SKM-1 (cell line): ENCODE data around the gene EFCAB12.
"Not testable (repeated sequence)": the region's sequence is repeated elsewhere in the genome, so short reads cannot be mapped to it uniquely, and the experiment has no call there.

ENCODE experiments used
- DNase-seq: peaks from one replicate; lab custom pipeline; 2025; ENCODE audit not compliant: unreplicated experiment; lab: John Stamatoyannopoulos, UW

The EFCAB12 gene

DNA sequence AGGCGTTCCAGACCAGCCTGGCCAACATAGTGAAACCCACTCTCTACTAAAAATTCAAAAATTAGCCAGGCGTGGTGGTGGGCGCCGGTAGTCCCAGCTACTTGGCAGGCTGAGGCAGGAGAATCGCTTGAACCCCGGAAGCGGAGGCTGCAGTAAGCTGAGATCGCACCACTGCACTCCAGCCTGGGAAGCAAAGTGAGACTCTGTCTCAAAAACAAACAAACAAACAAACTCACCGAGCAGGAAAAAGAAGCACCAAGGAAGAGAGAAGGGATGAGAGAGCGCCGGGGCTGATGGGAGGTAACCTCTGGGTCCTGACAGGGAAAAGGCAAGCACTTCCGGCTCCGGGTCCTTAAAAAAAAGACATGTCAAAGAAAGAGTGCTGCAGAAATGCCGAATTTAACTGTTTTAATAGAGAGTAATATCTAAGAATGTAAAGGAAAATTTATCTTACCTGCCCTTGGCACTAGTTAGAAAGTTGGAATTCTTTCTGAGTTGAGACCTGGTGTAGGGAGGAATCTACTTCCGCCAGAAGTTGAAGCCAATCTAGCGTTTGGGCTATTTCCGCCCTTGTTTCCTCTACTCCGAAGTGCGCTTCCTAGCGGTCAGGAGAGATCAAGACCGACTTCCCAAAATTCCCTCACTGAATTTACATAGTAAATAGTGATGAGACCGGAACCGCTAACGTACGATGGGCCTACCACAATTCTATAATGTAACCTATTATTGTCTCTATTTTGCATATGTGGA, 29.1 kb downstream of the EFCAB12 start:
- peak; percentile 95 for DNase-seq

DNA sequence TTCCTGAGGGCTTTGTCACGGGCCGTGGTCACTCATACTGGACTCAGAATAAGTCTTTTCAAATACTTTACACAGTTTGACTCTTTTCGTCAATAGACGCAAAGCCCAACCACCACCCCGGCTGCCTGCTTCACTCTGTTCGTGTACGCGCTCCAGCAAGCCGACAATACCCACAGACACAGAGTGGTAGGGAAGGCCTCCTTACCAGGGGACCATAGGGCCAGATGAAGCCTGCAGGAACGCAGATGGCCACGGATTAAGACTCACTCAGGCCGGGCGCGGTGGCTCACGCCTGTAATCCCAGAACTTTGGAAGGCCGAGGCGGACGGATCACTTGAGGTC, 29.7 kb downstream of the EFCAB12 start:
- no peak for DNase-seq

DNA sequence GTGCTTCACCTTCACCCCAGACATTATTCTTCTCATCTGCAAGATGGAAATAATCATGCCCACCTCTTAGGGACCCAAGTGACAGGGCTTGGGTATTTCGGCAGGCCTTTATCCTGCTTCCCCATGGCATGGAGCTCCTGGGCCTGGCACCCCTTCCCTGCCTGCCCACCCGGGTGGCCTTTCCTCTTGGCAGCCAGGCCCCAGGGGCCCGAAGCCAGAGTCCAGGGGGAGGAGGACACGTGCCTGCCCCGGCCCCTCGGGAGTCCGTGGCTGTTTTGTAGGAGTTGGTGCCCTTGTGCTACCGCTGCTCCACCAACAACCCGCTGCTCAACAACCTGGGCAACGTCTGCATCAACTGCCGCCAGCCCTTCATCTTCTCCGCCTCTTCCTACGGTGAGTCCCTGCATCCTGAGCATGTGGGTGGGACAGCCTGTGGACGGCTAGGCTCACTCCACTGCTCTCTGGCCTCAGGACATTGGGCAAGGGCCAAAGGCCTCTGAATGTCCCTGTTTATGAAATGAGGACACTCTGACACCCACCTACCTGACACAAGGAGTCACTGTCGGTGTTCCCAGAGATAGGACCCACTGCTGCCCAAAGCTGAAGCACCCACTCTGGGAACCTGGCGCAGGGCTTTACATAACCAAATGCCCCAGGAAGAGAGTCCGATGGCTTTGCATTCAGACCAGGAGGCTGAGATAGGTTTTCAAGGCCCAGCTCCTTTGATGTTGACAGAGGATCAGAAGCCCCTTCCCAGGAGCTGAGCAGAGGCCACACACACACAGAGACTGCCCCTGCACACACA, 34.5 kb downstream of the EFCAB12 start:
- not testable (repeated sequence) for DNase-seq

DNA sequence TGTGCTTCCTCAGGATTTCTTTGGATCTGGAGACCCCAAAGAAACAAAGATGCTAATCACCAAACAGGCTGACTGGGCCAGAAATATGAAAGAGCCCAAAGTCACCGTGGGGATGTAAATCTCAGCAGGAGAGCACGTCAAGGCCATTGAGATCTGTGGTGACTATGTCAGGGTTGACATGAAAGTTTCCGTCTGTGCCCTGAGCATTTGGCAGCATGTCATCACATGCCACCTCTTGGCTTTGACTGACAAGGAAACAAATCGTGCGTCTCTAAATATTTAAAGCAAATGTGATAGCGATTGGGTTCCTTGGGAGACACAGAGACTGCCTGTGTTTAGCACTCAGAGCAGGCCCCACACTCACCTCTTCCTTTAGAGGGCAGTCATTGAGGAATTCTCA, 35.2 kb downstream of the EFCAB12 start:
- DNase-seq = no peak

DNA sequence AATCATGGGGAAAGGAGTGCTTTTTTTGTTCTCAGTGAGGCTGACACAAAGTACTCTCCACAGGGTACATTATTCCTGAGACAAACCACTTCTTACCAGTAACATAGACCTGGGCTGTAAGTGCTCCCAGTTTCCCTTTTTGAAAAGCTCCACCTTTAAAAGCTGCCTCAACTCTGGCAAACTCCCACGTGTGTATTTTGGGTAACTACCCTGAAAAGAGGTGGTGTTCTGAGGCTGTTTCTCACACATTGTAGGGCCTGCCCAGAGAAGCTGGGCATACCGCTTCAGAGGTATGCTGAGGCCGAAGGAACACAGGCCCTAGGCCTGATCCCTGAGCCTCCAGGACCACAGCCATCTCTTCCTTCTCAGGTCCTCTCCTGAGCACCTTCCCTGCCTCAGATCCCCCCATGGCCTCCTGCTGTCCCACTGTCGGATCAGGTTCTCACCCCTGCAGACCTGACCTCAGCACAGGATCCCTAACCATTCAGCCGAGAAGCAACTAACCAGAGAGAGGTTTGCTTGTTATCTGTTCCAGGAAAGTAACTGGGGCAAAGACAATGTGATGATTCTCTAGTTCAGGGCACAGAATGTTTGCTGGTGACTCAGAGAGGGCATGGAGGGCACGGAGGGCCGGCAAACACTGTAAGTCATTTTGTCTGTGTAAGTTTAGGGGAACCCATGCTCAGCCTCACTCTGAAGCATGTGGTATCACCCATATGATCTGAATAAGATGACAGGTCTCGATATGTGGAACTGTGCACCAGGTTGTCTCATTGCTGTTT, 36.1 kb downstream of the EFCAB12 start:
- DNase-seq = not testable (repeated sequence)

DNA sequence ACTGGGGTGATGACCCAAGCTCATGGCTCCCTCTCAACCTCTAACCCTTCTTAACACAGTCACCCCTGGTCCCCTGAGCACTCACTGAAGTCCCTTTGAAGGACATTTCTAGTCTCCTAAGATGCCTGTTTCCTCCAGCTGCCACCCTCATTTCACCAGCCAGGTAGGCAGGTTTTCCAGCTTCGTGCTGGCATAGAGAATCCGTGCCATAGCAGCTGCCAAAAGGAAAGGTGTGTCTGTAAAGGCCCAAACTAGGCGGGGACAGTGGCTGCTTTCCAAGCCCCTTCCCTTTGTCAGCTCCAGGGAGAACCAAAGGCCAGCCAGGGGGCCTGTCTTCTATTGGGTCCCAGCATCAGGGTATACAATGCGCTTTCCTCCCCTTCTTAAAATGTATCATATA, 36.9 kb downstream of the EFCAB12 start:
- DNase-seq = not testable (repeated sequence)

DNA sequence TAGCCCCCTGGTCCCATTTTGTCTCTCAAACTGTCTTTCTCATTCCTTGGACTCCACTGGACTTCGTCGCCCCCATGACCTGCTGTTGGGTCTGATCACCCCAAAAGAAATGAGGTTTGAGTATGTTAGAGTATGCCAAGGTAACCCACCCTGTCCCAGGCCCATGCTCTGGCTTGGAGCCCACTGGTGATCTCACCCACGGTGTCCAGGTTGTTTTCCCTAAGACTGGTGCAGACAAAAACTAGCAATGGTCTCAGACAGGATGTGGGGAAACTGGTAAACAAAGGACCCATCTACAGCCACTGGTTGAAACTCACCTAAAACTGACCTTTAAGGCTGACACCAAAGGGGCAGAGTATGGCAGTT, 38.9 kb downstream of the EFCAB12 start:
- DNase-seq = no peak

DNA sequence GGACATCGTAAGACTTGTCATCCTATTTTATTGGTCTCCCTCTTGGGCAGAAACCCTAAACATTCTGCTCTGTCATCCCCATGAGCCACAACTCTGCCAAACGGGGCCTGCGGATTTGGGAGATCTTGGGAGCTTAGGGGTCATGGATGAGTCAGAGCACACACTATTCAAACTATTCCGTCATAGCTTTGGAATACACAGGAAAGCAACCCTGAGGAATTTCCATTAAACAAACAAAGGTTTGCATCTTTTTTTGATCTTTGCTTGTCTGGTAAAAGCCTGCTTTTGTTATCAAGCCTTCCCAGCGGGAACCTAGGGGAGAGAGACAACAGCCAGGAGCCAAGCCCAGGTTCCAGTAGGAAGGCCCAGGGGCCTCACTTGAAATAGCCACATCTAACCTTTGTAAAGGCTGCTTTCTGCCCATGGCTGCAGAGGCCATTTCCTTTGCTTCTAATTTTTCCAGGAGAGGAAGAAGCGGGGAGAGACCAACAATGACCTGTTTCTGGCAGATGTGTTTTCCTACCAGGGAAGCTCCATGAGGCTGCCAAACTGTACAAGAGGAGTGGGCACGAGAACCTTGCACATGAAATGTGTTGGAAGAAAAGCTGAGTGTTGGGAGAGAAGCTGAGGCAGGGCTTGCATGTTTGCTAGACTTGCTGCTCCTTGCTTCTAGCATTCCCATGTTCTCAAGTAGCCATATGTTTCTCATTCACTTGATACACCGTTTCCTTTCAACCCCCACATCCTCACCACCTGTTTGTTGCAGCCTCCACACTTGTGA, 39.5 kb downstream of the EFCAB12 start:
- not testable (repeated sequence) for DNase-seq

DNA sequence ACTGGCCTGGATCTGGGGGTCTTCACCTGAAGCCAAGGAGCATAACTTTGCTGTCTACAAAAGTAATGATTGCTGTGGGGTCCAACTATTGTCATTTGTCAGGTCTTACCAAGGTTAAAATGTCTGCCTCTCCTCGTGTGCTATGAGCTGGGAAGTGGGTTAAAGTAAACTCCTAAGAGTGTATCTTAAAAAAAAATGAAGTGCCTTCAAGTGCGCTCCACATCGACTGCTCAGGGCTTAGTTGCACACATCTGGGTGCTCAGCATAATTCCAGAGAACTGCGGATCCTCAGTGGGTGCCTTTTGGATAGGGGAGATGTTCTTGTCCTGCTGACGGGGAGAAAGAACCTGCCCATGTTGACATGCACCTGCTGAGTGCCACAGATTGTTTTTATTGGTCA, 40.9 kb downstream of the EFCAB12 start:
- DNase-seq = no peak

DNA sequence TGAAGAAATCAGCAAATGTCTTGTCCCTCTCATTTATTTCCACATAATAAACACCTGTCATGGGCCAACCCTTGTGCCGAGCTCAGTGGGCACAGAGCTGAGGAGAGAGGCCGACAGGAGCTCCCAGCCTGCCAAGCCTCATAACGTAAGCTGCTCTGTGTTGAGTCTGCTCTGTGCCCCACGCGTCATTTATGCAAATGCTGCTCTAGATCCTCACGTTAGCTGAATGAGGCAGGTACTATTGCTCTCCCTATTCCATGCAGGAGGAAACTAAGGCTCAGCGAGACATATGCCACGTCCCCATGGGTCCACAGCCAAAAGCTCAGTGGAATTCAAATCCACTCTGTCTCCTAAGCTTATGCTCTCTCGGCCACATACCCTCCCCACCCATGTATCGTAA, 41.5 kb downstream of the EFCAB12 start:
- DNase-seq = no peak

DNA sequence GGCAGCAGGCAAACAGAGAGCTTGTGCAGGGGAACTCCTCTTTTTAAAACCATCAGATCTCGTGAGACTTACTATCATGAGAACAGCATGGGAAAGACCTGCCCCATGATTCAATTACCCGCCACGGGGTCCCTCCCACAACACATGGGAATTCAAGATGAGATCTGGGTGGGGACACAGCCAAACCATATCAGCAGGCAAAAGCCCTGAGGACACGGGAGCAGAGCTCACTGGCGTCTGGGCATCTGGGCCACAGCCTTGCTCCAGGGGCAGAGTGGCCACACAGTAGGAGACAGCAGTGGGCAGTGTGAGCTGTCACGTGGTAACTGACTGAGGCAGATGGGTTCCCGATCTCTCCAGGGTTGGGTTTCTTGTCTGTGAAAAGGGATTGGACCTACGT, 42.9 kb downstream of the EFCAB12 start:
- DNase-seq = not testable (repeated sequence)

DNA sequence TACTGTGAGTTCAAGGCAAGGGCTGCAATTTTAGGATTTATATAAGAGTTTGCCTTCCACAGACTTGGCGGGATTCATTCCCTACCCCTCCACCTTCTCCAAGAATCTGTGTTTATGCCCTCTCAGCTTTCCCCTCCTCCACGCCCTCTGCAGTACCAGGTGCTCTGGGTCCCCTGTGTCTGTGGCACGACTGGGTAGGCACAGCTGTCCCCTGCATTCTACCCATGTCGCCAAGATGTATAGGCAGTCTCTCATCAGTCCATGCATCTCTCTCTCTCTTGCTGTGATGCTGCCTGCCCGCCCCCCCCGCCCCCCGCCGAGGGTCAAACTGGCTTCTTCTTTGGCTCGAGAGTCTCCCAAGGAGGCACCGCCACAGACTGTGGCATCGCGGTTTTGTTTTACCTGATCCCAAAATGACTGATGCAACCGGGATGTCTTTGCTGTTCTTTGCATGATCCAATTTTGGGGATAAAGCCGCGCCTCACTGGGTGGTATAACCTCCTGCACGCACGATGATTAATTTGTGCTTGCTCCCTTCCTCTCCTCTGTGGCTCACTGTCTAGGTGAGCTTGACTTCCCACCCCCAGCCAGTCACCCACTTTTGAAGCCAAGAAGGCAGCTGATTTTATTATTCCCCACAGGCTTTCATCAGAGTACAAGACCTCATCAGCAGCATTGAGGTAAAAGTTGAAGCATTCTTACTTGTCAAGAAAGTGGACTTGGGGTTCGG, 43.7 kb downstream of the EFCAB12 start:
- no peak for DNase-seq

DNA sequence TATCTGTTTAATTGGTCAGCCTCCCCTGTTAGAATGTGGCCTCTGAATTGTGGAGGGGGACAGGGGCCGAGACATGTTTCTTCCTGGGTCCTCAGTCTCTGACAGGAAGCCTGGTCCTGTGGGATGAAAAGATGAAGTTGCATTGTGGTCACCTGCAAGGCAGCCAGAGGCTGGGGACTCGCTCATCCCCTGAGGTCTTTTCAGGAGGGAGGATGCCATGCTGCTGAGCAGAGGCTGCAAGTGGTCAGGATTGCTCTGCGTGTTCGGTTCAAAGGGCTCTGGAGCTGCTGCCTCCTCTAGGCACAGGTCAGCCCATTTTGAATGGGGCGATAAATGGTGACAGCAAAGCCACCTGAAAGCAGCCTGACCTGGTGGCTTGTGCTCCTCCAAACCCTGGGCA, 44.3 kb downstream of the EFCAB12 start:
- not testable (repeated sequence) for DNase-seq

DNA sequence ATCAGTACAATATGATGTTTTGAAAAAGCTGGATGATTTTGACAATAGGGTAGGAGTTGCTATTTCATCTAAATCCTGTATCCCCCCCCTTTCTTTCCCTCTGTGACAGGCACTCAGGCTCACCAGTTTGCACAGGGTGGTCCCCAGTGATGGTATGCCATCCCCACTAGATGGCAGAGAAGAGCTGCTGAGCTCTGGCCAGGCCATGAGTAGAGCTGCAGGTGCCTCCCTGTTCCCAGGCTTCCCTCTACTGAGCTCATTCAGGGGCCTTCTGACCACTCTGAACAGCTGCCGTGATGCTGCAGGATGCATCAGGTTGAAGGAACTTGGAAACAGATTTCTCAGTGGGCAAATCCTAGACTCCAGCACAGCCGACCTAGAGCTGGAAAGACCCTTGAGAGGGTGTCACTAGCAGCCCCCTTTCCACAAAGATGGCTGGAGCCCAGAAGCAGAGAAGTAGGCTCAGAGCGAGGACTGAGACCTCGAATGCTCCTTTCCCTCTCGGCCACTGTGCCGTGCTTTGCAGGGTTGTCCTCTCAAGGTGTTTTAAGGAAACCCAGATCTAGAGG, 45.1 kb downstream of the EFCAB12 start:
- no peak for DNase-seq

DNA sequence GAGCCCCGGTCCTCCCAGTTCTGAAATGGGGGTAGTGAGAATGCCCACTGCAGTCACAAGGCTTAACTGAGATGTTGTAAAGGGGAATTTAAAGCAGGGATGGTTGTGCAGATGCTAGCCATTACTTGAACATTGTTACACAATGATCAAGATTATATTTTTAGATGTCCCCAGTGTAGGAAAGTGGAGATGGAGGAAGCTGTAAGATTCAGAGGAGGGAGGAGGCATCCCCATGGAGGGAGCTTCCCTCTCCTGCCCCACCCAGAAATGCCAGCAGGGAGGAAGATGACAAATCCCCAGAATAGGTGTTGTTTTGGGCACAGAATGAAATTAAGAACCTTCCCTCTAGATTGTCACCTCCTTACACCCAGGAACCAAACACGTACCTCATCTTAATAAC, 46.1 kb downstream of the EFCAB12 start:
- DNase-seq = no peak

DNA sequence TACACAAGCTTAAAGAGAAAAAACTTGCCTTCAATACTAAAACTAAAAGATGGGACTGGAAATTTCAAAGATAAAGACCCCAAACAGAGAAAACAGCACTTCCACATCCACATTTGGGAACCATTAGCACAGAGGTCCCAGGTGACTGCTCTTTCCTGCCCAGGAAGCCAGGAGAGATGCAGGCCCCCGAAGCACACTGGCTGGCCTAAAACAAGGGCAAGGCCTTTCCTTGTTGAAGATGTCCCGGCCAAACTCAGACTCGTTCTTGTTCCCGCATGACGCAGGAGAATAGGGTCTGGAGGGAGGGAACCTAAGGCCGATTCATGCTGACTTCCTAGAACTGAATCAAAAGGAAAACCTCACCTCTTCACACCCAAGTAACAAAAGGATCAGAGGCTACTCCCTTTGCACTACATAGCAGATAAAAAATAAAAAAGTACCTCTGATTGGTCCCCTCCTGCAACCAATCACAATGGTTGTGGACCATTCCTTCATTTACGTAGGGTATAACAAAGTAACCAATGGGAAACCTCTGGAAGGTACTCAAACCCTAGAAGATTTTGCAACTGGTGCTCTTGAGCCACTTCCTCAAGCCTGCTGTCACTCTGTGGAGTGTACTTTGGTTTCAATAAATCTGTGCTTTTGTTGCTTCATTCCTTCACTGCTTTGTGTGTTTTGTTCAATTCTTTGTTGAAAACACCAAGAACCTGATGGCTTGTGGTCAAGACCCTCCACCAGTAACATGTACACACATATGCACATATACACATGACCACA, 48.7 kb downstream of the EFCAB12 start:
- DNase-seq = no peak

DNA sequence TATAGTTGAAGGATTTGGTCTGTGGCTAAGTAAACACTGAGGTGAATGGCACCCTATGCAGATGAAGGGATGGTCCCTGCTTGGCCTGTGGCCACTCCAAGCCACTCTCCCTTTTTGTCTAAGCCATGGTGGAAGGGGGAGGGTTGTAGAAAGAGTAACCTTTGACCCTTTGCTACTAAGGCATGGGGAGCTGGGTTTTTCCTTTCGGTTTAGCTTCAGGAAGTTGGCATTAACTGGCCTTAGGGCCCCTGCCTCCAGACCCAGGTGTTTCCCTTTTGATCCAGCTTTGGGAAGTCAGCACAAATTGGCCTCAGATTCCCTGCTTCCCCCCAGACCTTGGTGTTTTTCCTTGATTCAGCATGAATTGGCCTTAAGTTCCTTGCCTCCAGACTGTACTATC, 49.5 kb downstream of the EFCAB12 start:
- DNase-seq = no peak

DNA sequence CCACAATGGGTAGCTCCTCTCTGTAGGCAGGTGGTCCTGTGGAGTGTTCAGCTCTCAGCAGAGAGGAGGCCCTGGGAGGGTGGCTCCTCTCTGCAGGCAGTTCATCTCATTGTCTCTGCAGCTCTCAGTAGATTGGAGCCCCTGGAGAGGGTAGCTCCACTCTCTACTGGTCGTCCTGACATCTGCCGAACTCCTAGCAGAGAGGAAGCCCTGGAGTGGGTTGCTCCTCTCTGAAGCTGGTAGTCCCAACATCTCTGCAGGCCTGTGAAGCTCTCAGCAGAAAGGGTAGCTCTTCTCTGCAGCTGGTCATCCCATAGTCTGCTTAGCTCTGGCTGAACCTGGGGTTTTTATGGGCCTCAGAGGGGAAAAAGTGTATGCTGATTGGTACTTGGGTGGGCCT, 50.8 kb downstream of the EFCAB12 start:
- DNase-seq = no peak

DNA sequence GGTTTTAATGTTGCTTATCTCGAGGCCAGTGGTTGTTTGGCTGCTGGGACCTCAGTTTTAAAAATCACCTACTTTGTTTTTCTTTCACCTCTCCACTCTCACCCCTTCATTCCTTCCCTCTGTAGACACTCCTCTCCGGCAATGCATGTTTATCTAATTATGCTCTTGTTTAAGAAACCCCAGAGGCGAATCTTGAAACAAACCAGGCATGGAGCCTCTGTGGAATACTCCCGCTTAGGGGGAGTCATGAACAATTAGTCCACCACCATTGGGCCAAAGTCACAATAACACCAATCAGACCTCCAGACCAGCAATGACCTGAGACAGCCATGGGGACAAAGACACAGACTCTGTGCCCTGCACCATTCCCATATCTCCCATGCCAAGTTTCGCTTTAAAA, 53.3 kb downstream of the EFCAB12 start:
- DNase-seq = no peak
